ENCODE results near the gene RGPD6. TPM values are rescaled to one million over a fixed set of nuclear protein-coding genes. Genes with fewer than 3 reads are reported as not detected.

The RGPD6 gene
- 15.4 and 21.5 TPM in 2 replicates for total RNA-seq

GRCh38 chr2:110576763-110577416 is at the start of gene RGPD6:
Gene RGPD6 (minus strand): TSS chr2:110577222. CDS start chr2:110577024, 198 bp downstream.

GRCh38 chr2:110472171-110473058 is 104.6 kb downstream of the RGPD6 start, which contains the start of gene LIMS4:
Gene LIMS4 (minus strand): TSS chr2:110472816. CDS start chr2:110472778, 38 bp downstream.

Other genes starting within 250 kb of the RGPD6 start
- 4.9 and 6.3 TPM in 2 replicates for gene LIMS4, start 104.4 kb downstream of the RGPD6 start, total RNA-seq
- 45.8 and 49.7 TPM in 2 replicates for gene BUB1, start 100.8 kb upstream of the RGPD6 start, total RNA-seq
- gene ACOXL, start 155.4 kb upstream of the RGPD6 start, total RNA-seq = not detected in 2 replicates

Measured in mammary microvascular endothelial cell (primary cell).